H1 (cell line): ENCODE data around the gene FLT1. TPM values are rescaled to one million over a fixed set of nuclear protein-coding genes. Genes with fewer than 3 reads are reported as not detected.

Experiments
- BCL11A ChIP-seq, 2 experiments: IDR thresholded peaks; one replicate each; pipeline ENCODE4 v1.6.1; 2011; ENCODE audit warnings: low read depth in 2 of 2, low read length in 2 of 2, mild to moderate bottlenecking in 2 of 2
- CBX5 ChIP-seq: fragments of 300-800, 300-1000 bp; sonication (generic); IDR thresholded peaks from 2 replicates; pipeline ENCODE4 v1.7.1; 2016; ENCODE audit warnings: antibody characterized with exemption, low read length, low read depth
- CHD2 ChIP-seq: IDR thresholded peaks from 2 replicates; pipeline ENCODE4 v1.6.1; 2012; ENCODE audit warnings: low read length, improper control_type of control experiment
- JUN ChIP-seq: IDR thresholded peaks from 2 replicates; pipeline ENCODE4 v1.6.1; 2011; ENCODE audit warnings: low read depth, mild to moderate bottlenecking, improper control_type of control experiment, low read length
- RBBP5 ChIP-seq: IDR thresholded peaks from 2 replicates; pipeline ENCODE4 v1.7.1; 2012; ENCODE audit warnings: low read depth, mild to moderate bottlenecking, inconsistent platforms, low read length, moderate library complexity, borderline replicate concordance
- SAP30 ChIP-seq: fragments of 300-600 bp; sonication (generic); IDR thresholded peaks from 2 replicates; pipeline ENCODE4 v1.7.1; 2012; ENCODE audit warnings: low read length, moderate library complexity, mild to moderate bottlenecking, inconsistent platforms; ENCODE audit not compliant: insufficient read depth, insufficient replicate concordance
- SP4 ChIP-seq: IDR thresholded peaks from 2 replicates; pipeline ENCODE4 v1.6.1; 2012; ENCODE audit warnings: low read length, inconsistent platforms
- SUZ12 ChIP-seq: fragments of 200-600 bp; sonication (generic); IDR thresholded peaks from 2 replicates; pipeline ENCODE4 v1.6.1; 2012; ENCODE audit warnings: mild to moderate bottlenecking, inconsistent platforms, low read length, moderate library complexity, mixed read lengths
- TBP ChIP-seq: IDR thresholded peaks from 2 replicates; pipeline ENCODE4 v1.6.1; 2011; ENCODE audit warnings: low read depth, low read length, improper control_type of control experiment
- ZNF274 ChIP-seq: IDR thresholded peaks from 2 replicates; pipeline ENCODE4 v1.7.0; 2012; ENCODE audit warnings: low read length, borderline replicate concordance; ENCODE audit errors: extremely low read depth
- polyA plus RNA-seq, 7 experiments: library from polyadenylated mRNA; depleted of rRNA in 3 of 7; stranded (reverse) in 5 of 7; unstranded in 2 of 7; fragments of >200 nt in 5 of 7; fragments of 200-250 nt in 2 of 7; gene quantifications; 1 replicate in 5 of 7; 2 replicates in 1 of 7; 4 replicates in 1 of 7; pipeline versions ENCODE4 v1.2.1 to v1.2.3, GENCODE V29; 2011 to 2013; ENCODE audit warnings: missing spikeins in 2 of 7, mixed read lengths in 2 of 7
- total RNA-seq: library from RNA; stranded (reverse); fragmentation: NEBNext Ultra II Directional; extraction: Animal tissue kit (Norgen Biotek cat#: 25700); gene quantifications from 2 replicates; pipeline ENCODE4 v1.2.1, GENCODE V29; 2021

The FLT1 gene
- total and polyA plus RNA-seq, 2 of the 8 experiments (the other 6 are each of a cell fraction or from before 2014, with no cell fraction given), result 19.7 to 90.2 TPM

- TF ChIP-seq SP4 (no peak), BCL11A (IDR thresholded peaks at IDR 0.05; ENCODE audit: low read depth in 2 of 2, low read length in 2 of 2) (no peak), TBP (peak; percentile 73), SUZ12 (no peak), SAP30 (no peak), JUN (no peak), CBX5 (no peak), CHD2 (no peak), ZNF274 (no peak), RBBP5 (peak; percentile 69; the same call in 1 of the 2 replicates)
These were observed at the start of gene FLT1 (continued) for GRCh38 chr13:28494778-28495537.
